Erythroblast (primary cell): ENCODE measurements around the gene SBF2.

Experiments used
- GATA1 ChIP-seq: IDR thresholded peaks from 2 replicates; pipeline ENCODE4 v1.6.1; 2011; ENCODE audit warnings: low read depth, mild to moderate bottlenecking, control low read depth, low read length, moderate library complexity
- POLR2A ChIP-seq: IDR thresholded peaks from 2 replicates; pipeline ENCODE4 v1.6.1; 2011; ENCODE audit warnings: mild to moderate bottlenecking, low read length

GRCh38 chr11:10333490-10333889 is 39.5 kb upstream of the SBF2 start:
- TF ChIP-seq POLR2A (no peak), GATA1 (no peak)
